Endothelial cell (in vitro differentiated cells): ENCODE results near the gene CTDP1. TPM values are rescaled to one million over a fixed set of nuclear protein-coding genes. Genes with fewer than 3 reads are reported as not detected.

Experiments used
- DNase-seq: peaks from one replicate; pipeline ENCODE4 v3.0.0; 2021; ENCODE audit warnings: low spot score
- H3K27ac Mint-ChIP-seq: one replicate; pipeline ENCODE4 v1.8.0; 2021; ENCODE audit warnings: mixed read lengths, inconsistent platforms; ENCODE audit not compliant: unreplicated experiment
- H3K27me3 Mint-ChIP-seq: one replicate; pipeline ENCODE4 v1.8.0; 2021; ENCODE audit warnings: mild to moderate bottlenecking, moderate library complexity, mixed read lengths, inconsistent platforms; ENCODE audit not compliant: unreplicated experiment
- H3K36me3 Mint-ChIP-seq: one replicate; pipeline ENCODE4 v1.8.0; 2021; ENCODE audit warnings: mild to moderate bottlenecking, low read depth, mixed read lengths, inconsistent platforms; ENCODE audit not compliant: unreplicated experiment
- H3K4me1 Mint-ChIP-seq: one replicate; pipeline ENCODE4 v1.8.0; 2021; ENCODE audit warnings: mild to moderate bottlenecking, mixed read lengths, inconsistent platforms; ENCODE audit not compliant: unreplicated experiment
- H3K4me3 Mint-ChIP-seq: one replicate; pipeline ENCODE4 v1.8.0; 2021; ENCODE audit warnings: mild to moderate bottlenecking, mixed read lengths, inconsistent platforms; ENCODE audit not compliant: unreplicated experiment
- H3K9me3 Mint-ChIP-seq: one replicate; pipeline ENCODE4 v1.8.0; 2021; ENCODE audit warnings: mixed read lengths, inconsistent platforms; ENCODE audit not compliant: unreplicated experiment
- CTCF ChIP-seq: fragments of 200-600 bp; sonication (generic); IDR thresholded peaks from one replicate; pipeline ENCODE4 v1.5.0; 2021; ENCODE audit warnings: antibody characterized with exemption; ENCODE audit not compliant: unreplicated experiment
- total RNA-seq: library from RNA; stranded (reverse); fragmentation: NEBNext Ultra II Directional; extraction: Animal tissue kit (Norgen Biotek cat#: 25700); gene quantifications from one replicate; pipeline ENCODE4 v1.2.1, GENCODE V29; 2021; ENCODE audit not compliant: unreplicated experiment

CTDP1 gene
- total RNA-seq, 1 donor from 2014 or later, result 34.2 TPM

- peaks cover 13% of the 10 kb centered on the region for H3K27me3 Mint-ChIP-seq
- no peak overlapping the region for H3K4me3 Mint-ChIP-seq
- DNase-seq, result no peak
- no peak for TF ChIP-seq CTCF
- H3K4me1 Mint-ChIP-seq, result peaks cover 4% of the 10 kb centered on the region
- peaks cover 4% of the 10 kb centered on the region for H3K36me3 Mint-ChIP-seq
- H3K27ac Mint-ChIP-seq, result no peak overlapping the region
- H3K9me3 Mint-ChIP-seq, result no peaks in the 10 kb centered on the region
Observed at GRCh38 chr18:79782566-79783308, 103.1 kb downstream of the CTDP1 start.

DNA sequence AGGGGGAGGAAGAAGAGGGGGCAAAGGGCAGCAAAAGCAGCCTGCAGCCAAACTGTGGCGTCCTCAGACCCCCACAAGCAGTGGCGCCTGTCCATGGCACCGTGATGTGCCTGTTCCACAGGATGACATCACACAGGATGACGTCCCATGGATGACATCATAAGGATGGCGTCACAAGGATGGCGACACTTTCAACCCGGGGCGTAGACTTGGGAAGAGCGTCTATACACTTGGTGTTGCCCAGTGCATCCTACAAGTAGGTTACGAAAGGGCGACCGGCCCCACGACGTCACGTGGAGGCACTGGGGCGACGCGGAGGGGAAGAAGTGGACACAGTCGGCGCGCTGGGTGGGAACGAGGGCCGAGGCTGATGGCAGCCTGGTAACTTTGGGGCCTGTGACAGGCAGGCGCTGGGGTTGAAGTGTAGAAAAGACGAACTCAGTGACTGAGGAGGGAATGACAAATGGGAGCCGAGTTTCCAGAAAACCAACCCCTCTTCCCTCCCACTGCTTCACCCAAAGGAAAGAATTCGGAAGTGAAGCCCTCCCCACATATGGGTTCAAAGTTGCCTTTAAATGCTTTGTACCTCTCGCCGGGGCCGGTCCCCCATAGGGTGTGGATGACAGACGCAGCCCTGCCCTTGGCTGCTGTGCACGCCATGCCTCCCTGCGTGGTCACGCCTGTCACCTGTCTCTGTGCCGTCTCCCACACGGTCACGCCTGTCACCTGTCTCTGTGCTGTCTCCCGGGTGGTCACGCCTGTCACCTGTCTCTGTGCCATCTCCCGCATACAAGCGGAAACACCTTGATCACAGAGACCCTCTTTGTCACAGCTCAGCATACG lies 104.7 kb downstream of the CTDP1 start:
- no peak overlapping the region for H3K27ac Mint-ChIP-seq
- peaks cover 3% of the 10 kb centered on the region for H3K36me3 Mint-ChIP-seq
- H3K9me3 Mint-ChIP-seq, result no peaks in the 10 kb centered on the region
- peaks cover 16% of the 10 kb centered on the region for H3K27me3 Mint-ChIP-seq
- peaks cover 4% of the 10 kb centered on the region for H3K4me1 Mint-ChIP-seq
- no peak for DNase-seq
- no peak for TF ChIP-seq CTCF
- H3K4me3 Mint-ChIP-seq, result no peak overlapping the region

DNA sequence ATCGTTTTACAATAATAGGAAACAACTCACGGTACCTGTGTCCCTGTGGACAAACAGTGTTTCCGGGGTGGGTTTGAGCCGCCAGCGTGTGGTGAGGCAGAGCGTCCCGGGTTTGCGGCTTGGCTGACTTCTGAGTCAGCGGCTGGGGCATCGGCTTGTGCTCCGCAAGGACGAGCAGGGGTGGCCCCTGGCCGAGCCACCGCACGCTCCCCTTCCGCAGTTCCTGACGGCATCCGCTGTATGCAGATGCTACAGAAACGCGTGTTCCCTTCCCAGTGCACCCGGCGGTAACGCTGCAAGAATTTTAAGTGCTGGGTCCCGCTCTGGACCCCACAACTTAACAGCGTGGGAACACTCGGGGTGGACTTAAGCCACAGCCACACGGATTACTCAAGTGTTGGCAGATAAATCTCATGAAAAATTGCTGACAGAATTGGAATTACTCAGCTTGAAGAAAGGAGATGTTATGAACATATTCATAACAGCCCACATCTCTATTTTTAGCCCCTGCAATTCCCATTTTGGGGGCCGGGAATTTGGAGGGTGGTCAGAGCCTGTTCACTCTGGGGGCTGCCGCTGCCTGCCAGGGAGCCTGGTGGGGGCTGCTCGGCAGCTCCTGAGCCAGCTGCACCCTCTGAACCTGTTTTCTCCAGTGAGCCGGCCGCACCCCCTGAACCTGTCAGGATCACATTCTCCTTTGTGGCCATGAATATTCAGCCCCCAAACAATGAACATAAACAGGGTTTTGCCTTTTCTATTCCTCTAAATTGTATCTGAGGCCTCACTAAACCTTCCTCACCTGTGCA lies 105.6 kb downstream of the CTDP1 start:
- H3K27ac Mint-ChIP-seq, result no peak overlapping the region
- H3K9me3 Mint-ChIP-seq, result no peaks in the 10 kb centered on the region
- peaks cover 3% of the 10 kb centered on the region for H3K36me3 Mint-ChIP-seq
- TF ChIP-seq CTCF, result no peak
- peaks cover 14% of the 10 kb centered on the region for H3K27me3 Mint-ChIP-seq
- DNase-seq, result no peak
- H3K4me3 Mint-ChIP-seq, result no peak overlapping the region
- peaks cover 4% of the 10 kb centered on the region for H3K4me1 Mint-ChIP-seq

DNA sequence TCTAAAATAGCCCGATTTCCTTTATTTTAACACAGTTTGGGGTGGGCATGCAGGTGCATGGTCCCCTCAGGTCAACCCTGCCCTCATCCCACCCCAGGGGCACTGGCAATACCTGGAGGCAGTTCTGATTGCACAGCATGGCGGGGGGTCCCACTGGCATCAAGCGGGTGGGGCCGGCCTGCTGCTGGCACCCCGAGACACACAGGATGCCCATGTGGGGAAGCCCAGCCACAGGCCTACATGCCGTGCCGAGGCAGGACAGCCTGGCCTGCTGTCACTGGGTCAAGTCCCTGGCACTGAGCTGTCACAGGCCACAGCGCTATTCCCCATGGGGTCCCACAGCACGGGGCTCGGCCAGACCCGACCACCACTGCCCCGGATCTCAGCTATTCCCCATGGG lies 106.2 kb downstream of the CTDP1 start:
- Mint-ChIP-seq H3K36me3 (peaks cover 3% of the 10 kb centered on the region), H3K27ac (no peak overlapping the region), H3K4me3 (no peak overlapping the region), H3K27me3 (peaks cover 14% of the 10 kb centered on the region), H3K4me1 (peaks cover 4% of the 10 kb centered on the region), H3K9me3 (no peaks in the 10 kb centered on the region)
- TF ChIP-seq CTCF, result no peak
- no peak for DNase-seq
